HL-60/S4 (cell line): ENCODE results near the gene DLG1.
"Not testable (repeated sequence)": the region's sequence is repeated elsewhere in the genome, so short reads cannot be mapped to it uniquely, and the experiment has no call there.

ENCODE experiments used
- in situ Hi-C: fragments of 300-500 bp; cut with MboI; formaldehyde crosslinking; loops from 2 replicates; pipeline ENCODE4 v1.14.3; 2022; ENCODE audit warnings: low sequenced_read_pairs

Gene DLG1

DNA sequence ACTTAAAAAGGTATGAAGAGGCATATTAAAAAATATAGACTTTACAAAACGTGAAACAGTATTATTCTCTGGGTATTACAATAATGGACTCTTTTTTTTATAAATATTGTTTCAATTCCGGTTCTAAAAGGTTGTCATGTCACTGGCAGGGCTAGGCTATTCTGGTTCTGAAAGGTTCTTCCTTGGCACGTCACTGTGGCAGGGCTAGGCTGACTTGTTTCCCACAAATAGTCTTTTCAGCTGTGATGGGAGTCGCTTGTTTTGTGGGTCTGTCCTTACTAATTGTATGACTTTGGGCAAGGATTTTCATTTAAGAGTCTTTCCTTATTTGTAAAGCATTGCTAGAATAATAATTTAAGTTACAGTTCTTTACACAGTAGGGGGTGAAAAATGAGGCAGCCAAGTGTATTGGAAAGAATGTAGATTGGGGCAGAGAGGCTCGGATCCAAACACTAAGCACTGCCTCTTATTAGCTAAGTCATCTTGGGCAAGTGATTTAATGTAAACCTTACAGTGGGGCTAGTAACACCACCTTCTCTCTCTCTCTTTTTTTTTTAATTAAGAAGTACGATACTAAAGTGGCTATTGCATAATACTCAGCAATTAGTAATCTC is 256.4 kb downstream of the DLG1 start:
- in situ Hi-C loops, result no loop called here

DNA sequence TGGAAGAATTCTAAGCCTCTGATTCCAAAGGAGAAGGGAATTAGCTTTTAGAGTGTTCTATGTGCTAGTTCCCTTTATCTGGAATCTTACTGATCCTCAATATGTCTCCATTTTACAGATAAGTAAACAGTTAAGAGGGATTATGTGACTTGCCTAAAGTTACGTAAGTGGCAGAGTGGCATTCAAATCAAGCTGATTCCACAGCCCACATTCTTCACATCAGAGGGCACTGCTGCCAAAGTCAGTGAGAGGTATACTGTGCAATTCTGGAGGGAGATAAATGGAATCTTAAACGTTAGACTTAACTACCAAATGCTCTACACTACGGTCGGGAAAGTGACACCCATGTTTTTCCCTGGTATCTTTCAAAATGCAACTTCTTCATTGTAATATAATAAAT is 257.8 kb downstream of the DLG1 start:
- in situ Hi-C loops, result no loop called here

DNA sequence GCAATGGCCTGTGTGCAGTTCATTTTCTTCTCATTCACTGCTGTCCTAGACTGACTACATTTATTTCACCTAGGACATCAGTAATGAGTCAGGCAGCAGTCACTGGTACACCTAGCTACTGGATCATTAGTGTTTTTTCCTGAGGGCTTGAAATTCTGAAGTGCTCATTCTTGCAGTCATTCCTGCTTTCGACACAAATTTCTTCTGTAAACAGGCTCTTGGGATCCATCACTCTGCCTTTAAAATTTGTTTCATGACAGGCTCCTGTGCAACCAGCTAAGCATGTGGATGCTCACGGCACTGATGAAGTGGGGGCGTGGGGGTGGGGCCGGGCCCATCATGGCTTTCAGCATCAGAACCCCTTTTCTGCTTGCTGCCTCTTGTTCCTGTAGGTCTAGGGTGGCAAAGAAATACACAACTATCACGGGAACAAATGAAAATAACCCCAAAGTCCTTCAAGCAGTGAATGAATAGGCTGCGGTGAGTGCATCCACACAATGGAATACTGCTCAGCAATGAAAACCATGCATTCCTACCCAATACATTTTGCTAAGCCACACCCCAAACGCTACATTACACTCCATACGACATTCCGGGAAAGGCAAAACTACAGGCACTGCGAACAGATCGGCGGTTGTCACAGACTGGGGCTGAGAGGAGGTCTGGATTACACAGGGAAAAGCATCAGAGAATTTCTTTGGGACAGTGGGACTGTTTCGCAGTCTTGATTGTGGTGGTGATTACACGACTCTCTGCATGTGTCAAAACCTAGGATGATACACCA is 259.5 kb downstream of the DLG1 start:
- in situ Hi-C loops, result no loop called here

DNA sequence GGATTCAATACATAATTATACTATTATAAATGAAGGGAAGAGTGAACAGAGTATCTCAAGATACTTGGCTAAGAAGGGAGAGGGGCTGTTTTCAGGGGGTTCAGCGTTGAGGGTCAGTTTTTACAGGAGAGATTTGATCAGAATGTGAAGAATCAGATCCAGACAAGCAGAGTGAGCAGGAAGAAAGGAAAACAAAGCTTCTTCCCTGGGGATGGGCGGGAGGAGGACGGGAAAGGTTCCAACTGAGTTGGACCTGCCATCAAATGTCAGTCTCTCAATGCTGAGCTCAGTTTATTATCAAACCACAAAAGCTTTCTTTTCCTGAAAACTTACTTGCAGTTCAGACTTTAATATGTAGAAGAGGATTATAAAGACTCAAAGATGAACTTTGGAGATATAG is 262.8 kb downstream of the DLG1 start:
- in situ Hi-C loops, result no loop called here

DNA sequence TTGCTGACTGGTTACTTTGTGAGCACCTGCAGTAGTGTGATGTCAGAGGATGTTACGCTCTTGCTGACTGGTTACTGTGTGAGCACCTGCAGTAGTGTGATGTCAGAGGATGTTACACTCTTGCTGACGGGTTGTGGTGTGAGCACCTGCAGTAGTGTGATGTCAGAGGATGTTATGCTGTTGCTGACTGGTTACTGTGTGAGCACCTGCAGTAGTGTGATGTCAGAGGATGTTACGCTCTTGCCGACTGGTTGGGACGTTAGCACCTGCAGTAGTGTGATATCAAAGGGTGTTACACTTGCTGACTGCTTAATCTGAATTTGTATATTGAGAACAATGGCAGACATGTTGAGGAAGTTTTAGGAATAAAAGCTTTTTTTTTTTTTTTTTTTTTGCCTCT is 263.6 kb downstream of the DLG1 start:
- in situ Hi-C loops, result not testable (repeated sequence)

DNA sequence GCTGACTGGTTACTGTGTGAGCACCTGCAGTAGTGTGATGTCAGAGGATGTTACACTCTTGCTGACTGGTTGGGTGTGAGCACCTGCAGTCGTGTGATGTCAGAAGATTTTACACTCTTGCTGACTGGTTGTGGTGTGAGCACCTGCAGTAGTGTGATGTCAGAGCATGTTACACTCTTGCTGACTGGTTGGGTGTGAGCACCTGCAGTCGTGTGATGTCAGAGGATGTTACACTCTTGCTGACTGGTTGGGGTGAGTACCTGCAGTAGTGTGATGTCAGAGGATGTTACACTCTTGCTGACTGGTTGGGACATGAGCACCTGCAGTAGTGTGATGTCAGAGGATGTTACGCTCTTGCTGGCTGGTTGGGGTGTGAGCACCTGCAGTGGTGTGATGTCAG is 264.6 kb downstream of the DLG1 start:
- in situ Hi-C loops, result not testable (repeated sequence)

DNA sequence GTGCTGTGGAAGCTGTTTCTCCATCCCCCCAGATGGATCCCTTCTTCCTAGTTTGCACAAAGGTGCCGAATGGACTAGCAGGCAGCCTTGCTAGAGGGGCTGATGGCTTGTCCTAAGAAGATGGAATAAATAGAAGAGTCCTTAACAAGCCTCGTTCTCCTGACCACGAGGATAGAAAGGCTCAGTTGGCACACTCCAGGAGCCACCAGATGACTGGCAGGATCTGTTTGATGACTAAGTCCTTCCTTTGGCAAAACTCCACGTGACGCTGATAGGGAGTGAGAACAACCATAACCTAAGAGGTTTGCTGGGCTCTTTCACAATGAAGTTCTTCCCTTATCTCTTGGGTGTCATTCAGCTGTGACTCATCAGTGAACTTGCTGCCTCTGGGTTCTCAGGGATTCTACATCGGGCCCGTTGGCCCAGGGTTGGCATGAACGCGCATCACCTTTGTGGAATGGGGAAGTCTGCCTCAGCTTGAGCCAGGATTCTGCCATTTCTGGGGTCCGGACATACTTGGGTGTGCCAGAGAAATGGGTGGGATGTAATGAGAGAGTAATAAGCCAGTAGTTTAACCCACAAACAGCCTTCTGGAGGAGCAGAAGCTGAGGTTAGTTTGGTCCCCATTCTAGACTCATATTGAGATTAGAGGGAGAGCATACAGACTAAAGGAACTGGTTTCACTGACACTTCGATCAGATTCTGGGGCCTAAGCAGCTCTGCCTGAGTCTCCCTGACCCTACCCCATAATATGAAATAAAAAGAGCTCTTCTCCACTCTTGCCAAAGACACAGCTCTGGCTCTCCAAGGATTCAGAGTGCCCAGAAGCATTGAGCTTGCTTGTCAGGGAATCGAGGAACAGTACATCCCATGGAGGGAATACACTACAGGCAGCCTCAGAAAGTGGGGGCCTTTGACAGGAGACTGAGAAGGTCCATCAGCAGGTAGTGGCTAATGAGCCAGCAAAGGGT is 266.8 kb downstream of the DLG1 start:
- in situ Hi-C loops, result no loop called here

DNA sequence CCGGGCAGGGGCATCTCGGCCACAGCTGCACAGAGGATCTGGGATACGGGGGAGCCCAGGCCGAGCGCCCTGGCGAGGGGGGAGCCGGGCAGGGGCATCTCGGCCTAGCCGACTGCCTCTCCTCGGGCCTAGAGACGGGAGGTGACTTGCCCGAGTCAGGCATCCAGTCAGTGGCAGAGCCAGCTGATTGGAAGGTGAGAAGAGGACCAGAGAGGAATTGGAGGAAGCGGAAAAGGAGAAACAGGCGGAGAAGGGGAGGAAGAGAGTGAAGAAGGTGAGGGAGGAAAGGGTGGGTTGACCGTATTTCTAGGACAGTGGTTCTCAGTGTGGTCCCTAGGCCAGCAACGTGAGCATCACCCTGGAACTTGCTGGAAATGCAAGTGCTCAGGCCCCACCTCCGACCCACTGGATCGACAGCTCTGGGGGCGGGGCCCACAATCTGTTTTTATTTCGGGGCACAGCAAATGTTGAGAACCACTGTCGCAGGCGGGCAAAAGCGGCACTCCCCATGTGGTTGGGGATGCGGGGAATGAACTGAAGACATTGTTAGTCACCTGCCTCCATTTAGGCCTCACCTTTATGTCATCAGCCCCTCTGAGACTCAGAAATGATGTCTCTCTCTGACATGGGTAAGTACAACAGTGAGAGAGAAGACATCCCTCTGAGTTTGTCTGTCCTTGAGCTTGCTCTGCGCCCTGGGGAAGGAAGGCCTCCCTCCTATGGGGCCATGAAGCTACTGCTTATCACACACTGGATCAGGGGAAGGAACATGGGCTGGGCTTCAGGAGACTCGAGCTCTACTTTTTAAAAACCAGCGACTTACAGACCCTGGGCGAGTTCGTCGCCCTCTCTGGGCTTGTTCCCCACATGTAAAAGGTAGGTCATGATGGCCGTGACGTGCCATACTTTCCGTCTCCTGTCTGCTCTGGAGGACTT is 267.8 kb downstream of the DLG1 start:
- in situ Hi-C loops, result no loop called here

DNA sequence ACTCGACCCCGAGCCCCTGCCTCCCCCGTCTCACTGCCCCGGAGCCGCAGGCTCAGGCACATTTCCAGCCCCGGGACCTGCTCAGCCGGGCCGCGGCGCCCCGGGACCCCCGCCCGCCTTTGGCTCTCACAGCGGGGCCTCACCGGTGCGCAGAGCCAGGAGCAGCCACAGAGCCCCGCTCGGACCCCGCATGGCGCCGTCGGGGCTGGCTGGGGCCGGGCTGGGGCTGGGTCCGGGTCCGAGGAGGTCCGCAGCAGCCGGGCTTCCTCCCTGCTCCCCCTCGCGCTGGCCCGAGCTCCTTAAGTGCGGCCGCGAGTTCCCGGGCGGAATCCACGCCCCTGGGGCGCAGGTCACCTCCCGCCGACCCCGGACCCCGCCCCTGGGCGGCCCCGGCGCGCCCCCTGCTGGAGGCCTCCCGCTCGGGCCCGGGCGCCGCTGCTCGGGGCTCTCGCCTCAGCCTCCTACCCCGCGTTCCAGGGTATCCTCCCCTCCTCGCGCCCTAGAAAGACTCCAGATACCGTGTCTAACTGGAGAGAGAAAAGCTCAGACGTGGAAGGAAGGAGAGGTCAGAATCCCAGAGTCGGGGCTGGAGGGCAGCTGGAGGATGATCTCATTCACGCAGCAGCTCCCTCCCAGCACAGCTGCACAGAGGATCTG is 268.8 kb downstream of the DLG1 start, which contains the start of gene MELTF:
Gene MELTF, minus strand, starts transcription at position 307 of the 657 bp plus-strand sequence. Its CDS starts 115 bp downstream, at position 192.
- in situ Hi-C loops, result no loop called here

DNA sequence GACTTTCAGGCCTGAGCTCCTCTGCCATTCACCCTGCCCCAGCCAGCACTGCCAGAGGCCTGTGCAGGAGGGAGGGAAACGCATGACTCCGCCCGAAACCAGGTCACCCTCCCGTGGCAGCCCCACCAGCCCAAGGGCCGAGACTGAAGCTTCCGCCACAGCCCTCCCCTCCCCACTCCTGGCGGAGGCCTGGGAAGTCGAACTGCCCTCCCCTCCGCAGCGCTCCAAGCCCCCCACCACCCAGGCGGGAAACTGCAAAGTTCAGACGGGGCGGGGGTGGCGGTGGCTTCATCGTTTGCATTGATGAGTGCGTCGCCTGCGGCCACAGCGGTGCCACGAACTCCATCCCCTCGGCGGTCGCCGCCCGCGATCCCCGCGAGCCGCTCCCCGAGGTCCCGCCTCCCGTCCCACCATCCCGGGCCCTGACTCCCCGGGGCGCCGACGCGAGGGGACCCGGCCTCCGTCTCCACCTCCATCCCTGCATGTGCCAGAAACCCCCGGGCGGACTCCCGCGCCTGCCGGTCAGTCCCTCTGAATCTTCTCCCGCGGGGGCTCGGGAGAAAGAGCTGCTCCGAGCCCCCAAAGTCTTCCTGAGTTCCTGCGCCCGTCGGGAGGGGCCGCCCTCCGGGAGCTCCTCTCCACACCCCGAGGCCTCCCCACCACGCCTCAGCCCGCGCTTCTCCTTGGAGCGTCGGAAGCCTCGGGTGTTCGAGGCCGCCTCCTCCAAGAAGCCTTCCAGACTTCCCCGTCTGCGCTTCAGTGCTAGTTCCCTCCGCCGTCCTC is 269.5 kb downstream of the DLG1 start:
- in situ Hi-C loops, result no loop called here

DNA sequence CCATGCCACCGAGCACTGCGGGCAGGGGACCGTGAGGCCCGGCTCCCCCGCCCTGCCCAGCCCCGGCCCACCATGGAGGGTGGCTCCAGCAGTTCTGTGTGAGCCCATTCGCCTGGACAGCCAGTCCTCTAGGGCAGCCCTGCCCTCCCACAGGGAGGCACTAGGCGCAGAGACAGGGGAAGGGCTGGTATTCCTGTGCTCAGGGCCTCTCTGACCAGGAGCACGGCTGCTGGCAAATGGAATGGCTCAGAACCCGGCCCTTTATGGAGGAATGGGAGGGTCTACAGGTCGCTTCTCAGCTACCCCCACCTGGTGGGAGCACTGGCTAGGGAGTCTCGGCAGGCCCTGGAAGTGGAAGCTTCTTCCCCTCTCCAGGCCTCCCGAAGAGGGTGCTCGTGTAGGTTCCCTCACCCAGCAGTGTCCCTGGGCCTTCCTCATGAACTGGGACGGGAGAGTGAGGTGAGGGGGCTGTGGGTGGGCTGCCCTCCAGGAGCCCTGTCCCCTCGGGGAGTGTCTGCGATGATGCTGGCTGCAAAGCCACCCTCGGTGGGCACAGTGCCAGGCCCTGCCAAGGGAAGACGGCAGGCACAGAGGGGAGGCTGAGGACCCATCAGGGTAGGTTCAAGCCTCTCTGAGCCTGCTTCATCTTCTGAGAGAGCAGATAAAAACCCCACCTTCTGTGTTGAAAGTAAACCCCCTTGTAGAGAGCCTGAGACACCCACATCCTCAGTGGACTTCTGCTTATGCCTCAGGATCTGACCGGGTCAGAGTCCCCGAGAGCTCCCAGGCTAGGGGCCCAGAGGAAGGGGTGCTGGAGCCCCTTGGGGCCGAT is 270.3 kb downstream of the DLG1 start:
- in situ Hi-C loops, result no loop called here

DNA sequence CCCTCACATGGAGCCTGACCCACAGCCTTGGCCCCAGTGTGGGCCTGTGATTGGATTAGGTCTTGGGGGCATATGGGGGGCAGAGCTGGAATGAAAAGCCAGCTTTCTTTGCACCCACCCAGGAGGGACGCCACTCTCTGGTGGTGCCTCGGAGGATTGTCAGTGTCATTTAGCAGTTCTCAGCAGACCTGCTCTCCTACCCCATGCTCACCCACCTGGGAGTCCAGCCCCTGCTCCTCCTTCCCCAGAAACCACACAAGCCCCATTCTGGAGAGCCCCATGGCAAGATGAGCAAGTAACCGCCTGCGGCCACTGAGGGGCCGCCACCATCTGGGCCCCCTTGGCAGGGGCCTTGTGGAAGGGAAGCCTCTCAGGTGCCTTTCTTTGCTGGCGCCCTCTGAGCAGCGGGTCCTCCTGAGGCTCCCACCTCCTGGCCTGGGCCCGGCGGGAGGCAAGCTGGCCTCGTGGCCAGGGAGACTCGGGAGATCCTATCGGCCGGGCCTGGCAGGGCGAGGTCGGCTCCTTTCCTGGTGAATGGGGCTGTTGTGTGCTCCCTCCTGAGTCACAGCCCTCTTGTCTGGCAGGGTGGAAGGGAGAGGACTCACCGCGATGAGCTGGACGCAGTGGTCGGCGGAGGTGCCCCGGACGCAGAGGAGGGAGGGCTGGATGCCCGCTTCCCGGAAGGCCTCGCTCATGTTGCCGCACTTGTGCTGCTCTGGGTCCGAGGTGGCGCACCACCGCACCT is 271.1 kb downstream of the DLG1 start:
- in situ Hi-C loops, result no loop called here

DNA sequence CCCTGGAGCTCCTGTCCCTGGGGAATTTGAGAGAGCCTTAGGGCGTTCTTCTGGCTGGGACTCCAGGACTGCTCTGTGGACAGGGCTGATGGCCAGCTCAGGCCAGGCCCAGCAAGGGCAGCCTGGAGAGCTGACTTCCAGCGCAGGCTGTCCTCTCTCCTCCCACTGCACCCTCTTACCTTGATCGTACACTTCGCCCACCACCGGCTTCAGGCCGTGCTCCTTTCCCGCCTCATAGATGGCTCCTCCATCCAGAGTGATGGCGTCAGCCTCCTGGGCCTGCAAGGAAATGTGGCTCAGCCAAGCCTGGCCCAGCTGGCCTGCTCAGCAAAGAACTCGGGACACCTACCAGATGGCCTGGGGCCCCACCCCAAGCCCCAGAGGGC is 271.9 kb downstream of the DLG1 start:
- in situ Hi-C loops, result no loop called here

DNA sequence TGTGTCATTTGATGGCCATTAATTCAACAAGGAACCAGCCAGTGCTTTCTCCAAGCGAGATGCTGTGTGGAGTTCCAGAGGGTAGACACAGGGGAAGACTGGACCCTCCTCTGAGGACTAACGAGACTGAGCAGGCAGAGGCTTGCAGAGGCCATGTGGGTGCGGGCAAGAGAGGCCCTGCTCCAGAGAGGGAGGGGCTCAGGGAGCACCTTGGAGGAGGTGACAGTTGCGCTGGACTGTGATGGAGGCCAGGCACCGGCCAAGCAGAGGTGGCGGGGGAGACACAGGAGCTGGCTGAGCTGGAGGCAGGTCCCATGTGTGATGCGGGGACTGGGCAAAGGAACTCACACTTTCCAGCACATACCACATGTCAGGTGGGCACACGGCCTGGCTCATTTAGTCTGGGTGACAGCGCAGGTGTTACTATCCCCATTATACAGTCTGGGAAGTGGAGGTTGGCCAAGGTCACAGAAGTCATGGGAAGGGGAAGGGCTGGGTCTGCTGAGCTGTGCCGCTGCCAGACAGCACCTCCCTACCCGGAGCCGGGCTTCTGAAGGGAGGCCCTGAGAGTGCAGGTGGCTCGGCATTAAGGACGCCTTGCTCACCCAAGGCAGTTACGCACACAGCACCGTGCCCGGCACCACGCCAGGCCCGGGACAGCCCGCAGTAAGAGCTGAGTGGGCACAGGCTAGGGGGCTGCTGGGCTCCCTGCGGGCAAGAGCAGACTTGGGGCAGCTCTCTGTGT is 272.5 kb downstream of the DLG1 start:
- in situ Hi-C loops, result no loop called here

DNA sequence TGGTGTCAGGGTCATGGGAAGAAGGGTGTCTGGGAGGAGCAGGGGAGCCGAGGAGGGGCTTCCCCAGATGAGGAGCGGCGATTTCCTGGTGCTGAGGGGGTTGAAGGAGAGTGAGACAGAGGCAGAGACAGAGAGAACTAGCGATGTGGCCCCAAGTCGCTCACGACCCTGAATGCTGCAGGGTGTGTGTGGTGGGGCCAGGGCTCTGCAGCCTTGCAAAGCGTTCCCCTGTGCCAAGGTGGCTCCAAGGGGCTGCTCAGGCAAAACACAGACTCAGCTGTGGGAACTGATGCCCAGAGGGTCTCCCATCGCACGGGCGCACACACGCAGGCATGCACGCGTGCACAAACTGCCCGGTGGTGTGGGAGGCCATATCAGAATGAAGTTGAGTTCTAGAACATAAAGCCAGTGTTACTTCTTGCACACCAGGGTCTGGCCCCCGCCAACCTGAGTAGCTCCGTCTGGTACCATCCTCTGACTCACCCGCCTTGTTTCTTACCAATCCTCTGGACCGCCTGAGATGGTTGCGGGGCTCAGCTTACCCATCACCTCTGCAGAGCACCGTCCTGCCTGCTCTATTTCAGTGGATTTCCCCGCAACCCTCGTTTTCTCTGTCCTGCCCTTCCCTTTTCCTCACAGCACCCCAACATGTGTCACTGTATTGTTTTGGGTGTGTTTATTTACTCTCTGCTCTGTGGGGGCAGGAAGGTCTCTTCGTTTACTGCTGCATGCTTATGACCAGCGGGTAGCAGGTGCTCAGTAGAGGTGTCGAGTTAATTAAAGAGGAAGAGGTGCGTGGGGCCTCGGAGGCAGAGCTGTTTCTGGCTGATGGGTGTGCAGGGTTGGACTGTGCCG is 273.3 kb downstream of the DLG1 start:
- in situ Hi-C loops, result loop anchor here (25.0 kb wide), 1 partner anchor 162 kb away; no protein-coding TSS in a partner anchor
